KOPT-K1 (cell line): ENCODE results near the gene TAS2R31.
"Not testable (repeated sequence)": the region's sequence is repeated elsewhere in the genome, so short reads cannot be mapped to it uniquely, and the experiment has no call there.

Experiments
- H3K27ac ChIP-seq: fragments of 200-600 bp; sonication (generic); 2 replicates; pipeline ENCODE4 v1.5.1; 2016; ENCODE audit warnings: antibody characterized with exemption, mild to moderate bottlenecking, low read depth, low read length; ENCODE audit not compliant: poor library complexity, severe bottlenecking
- H3K36me3 ChIP-seq: fragments of 200-600 bp; sonication (generic); 2 replicates; pipeline ENCODE4 v1.5.1; 2017; ENCODE audit warnings: antibody characterized with exemption, mild to moderate bottlenecking, low read length, moderate library complexity; ENCODE audit not compliant: insufficient read depth
- H3K9me3 ChIP-seq: fragments of 200-600 bp; sonication (generic); 2 replicates; pipeline ENCODE4 v1.5.1; 2017; ENCODE audit warnings: antibody characterized with exemption, low read length, mild to moderate bottlenecking; ENCODE audit not compliant: insufficient read depth, poor library complexity, severe bottlenecking

The TAS2R31 gene

DNA sequence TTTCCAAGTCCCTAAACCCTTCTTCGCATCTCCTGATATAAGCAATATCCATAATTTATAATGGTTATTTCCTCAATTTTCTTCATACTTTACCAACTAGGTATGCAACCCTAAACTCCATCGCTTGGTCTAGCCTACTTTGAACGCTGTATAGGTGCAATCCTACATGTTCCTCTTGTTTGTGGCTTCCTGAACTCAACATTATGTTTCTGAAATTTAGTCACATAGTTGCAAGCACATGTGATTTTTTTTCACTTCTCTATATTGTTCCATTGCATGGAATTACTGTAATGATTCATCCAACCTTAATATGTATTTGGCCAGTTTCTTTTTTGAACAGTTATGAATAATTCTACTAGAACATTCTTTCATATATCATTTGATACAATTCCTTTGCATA, 2.8 kb upstream of the TAS2R31 start:
- H3K36me3 ChIP-seq, H3K27ac ChIP-seq, H3K9me3 ChIP-seq: not testable (repeated sequence)

GRCh38 chr12:11026118-11026517, 5.1 kb downstream of the TAS2R31 start:
- H3K9me3 ChIP-seq, result peaks cover 16% of the 10 kb centered on the region

DNA sequence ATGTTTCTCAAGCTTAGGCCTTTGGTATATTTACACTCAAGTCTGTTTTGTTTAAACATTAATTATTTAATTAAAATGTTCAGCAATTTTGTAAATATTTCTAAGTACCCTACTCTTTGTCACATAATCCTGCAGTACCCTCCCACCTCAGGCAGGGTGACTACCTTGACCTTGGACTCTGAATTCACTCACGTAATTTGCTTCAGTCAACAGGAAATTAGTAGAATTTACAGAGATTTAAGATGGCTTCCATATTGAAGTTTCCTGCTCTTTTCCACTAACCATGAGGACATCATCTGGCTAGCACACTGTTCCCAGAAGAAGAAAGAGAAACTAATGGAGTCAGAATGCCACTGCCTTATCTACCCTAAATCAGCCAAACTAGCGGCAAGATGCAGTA, 7.8 kb downstream of the TAS2R31 start:
- peaks cover 24% of the 10 kb centered on the region for H3K36me3 ChIP-seq

More at GRCh38 chr12:11026118-11026517, 5.1 kb downstream of the TAS2R31 start:
- no peak overlapping the region for H3K27ac ChIP-seq
- H3K36me3 ChIP-seq, result peaks cover 25% of the 10 kb centered on the region

DNA sequence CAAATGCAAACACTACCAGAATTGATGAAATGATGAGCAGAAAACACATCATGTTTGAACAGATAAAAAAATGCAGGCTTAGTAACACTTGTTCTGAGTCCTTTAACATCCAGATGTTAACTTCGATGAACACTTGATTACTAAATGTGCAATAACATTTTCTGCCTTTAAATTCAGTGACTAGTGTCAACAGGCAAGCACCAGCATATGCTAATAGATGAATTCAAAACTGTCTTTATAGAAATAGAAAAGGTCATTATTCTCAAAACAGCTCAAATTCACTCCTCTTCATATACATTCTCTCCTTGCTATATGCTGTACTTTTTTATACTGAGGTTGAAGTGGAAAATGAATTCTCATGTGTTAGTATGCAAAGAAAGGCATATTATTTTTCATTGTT, 8.7 kb downstream of the TAS2R31 start, which contains the start of gene TAS2R19:
Gene TAS2R19, minus strand, starts transcription at position 101 of the 400 bp plus-strand sequence. Its CDS starts 49 bp downstream, at position 52.
- Histone ChIP-seq H3K27ac (no peak within 1 kb of the TSS), H3K36me3 (peaks cover 20% of the 10 kb centered on the region), H3K9me3 (peaks cover 16% of the 10 kb centered on the region)

More for the DNA sequence above, 7.8 kb downstream of the TAS2R31 start:
- Histone ChIP-seq H3K27ac (no peak overlapping the region), H3K9me3 (peaks cover 16% of the 10 kb centered on the region)

DNA sequence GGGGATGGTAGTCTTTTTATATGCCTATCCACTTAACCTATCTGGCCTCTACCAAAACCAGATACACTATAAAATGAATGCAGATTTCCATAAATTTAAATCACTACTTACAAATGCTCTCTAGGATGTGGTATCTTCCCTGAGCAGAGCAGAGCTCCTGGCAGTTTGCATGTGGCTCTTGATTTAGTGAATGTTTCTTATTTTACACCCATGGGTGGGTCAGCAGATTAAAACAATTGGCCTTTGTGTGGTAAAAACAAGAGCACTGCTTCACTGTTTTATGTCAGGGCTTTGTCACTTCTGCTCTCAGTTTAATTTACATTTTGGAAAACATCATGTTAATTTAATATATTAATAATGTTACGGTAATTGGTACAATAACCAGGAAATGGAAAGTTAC, 14.3 kb downstream of the TAS2R31 start:
- H3K9me3 ChIP-seq, result no peaks in the 10 kb centered on the region
- H3K27ac ChIP-seq, result no peak overlapping the region
- H3K36me3 ChIP-seq, result peaks cover 15% of the 10 kb centered on the region; the same call in 1 of the 2 replicates

DNA sequence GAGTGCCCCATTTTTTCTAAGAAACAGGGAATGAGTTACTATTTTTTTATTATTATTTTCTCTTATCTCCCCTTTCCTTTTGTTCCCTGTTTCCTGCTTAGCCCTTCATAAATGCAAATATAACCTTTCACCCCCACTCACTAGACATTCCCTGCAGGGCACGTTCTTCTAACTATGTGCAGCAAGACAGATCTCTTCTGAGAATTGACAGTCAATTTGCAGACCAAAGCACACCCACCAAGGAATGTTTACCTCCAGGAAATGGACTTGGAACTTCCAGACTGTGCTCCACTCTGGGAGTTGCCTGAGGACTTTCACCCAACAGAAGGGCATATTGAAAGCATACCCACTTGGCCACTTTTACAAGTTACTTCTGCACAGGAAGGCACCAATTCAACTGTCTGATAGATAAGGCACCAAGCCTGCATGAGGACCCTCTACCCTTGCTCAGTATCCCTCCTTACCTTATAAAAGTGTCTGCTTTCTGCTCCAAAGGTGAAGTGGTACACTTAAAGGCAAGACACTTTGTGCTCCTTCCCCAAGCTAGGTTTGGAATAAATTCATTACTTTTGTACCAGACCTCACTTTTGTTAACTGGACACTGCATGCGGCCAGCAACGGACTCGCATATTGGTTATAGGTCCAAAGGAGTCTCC, 15.3 kb downstream of the TAS2R31 start:
- peaks cover 10% of the 10 kb centered on the region; the same call in 1 of the 2 replicates for H3K36me3 ChIP-seq
- no peak overlapping the region for H3K27ac ChIP-seq

DNA sequence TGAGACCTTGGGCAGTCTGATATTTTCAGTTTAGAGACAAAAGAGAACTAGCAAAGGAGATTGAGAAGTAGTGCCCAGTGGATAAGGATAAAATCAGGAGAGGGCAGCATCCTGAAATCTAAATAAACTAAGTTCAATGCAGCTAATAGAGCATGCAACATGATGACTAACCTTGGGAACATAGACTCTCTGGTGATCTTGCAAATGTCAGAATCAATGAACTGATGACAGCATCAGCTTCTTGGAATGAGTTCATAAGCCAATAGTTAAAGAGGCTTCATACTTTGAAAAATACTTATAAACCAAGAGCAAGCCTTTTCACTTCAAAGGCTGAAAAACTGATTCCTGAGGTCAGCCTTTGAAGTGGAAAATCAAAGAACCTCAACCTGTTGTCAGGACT, 17.0 kb downstream of the TAS2R31 start:
- H3K27ac ChIP-seq, result no peak overlapping the region
- no peaks in the 10 kb centered on the region for H3K9me3 ChIP-seq
- H3K36me3 ChIP-seq, result peaks cover 10% of the 10 kb centered on the region; the same call in 1 of the 2 replicates

More for the DNA sequence above, 15.3 kb downstream of the TAS2R31 start:
- no peaks in the 10 kb centered on the region for H3K9me3 ChIP-seq

- Histone ChIP-seq H3K9me3 (no peaks in the 10 kb centered on the region), H3K27ac (no peak overlapping the region), H3K36me3 (peaks cover 4% of the 10 kb centered on the region; the same call in 1 of the 2 replicates)
Observed at GRCh38 chr12:11007608-11008007, 23.6 kb downstream of the TAS2R31 start.

GRCh38 chr12:10998204-10998603, 33.0 kb downstream of the TAS2R31 start, which contains the start of gene TAS2R20:
Gene TAS2R20, minus strand, starts transcription at chr12:10998304. Its CDS starts 429 bp downstream, at chr12:10997875.
- H3K9me3 ChIP-seq, result peaks cover 8% of the 10 kb centered on the region
- no peak within 1 kb of the TSS for H3K27ac ChIP-seq
- H3K36me3 ChIP-seq, result peaks cover 16% of the 10 kb centered on the region; the same call in 1 of the 2 replicates

GRCh38 chr12:10994307-10994706, 36.9 kb downstream of the TAS2R31 start:
- Histone ChIP-seq H3K9me3 (peaks cover 12% of the 10 kb centered on the region), H3K27ac (no peak overlapping the region), H3K36me3 (peaks cover 28% of the 10 kb centered on the region; the same call in 1 of the 2 replicates)

- Histone ChIP-seq H3K9me3 (peaks cover 12% of the 10 kb centered on the region), H3K36me3 (peaks cover 25% of the 10 kb centered on the region; the same call in 1 of the 2 replicates), H3K27ac (no peak overlapping the region)
Observed at GRCh38 chr12:10989107-10989506, 42.1 kb downstream of the TAS2R31 start.

GRCh38 chr12:10986812-10987211, 44.4 kb downstream of the TAS2R31 start, which contains the start of gene TAS2R50:
Gene TAS2R50, minus strand, starts transcription at chr12:10986912. Its CDS starts 52 bp downstream, at chr12:10986860.
- H3K9me3 ChIP-seq, result peaks cover 12% of the 10 kb centered on the region
- H3K27ac ChIP-seq, result no peak within 1 kb of the TSS
- peaks cover 10% of the 10 kb centered on the region; the same call in 1 of the 2 replicates for H3K36me3 ChIP-seq

DNA sequence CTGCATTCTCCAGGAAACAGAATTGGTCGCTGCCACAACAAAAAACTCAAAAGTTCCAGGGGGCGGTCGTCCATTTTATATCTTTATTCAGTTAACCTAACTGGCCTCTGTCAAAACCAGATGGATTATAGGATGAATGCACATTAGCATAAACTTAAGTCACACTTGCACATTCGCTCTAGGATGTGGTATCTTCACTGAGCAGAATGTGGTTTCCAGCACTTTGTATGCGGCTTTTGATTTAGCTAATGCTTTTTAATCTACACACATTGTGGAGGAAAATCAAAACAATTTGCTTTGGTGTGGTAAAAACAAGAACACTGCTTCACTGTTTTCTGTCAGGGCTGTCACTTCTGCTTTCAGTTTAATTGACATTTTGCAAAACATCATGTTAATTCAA, 49.0 kb downstream of the TAS2R31 start:
- Histone ChIP-seq H3K9me3 (no peaks in the 10 kb centered on the region), H3K27ac (no peak overlapping the region), H3K36me3 (no peaks in the 10 kb centered on the region)
